ENCODE data around the gene TTLL8.

DNA sequence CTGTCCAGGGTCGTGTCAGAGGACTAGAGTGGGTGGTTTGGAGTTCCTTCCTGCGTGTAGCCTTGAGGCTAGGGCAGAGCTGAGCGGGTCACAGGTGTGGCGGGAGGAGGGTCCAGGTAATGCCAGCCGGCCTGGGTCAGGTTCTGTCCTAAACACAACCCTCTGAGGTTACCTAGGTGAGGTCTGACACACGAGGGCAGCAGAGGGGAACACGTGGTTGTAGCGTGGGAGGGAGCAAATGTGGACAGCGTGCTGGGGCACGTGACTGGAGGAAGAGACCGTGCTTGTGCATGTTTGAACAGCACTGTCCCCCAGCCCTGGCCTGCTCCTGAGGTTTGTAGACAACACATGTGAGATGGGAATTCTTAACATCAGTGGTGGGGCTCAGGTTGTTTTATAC is 44.8 kb upstream of the TTLL8 start:
- TF ChIP-seq POLR2AphosphoS5 (IDR thresholded peaks at IDR 0.05; ENCODE audit: borderline replicate concordance, low read depth, low read length) (no peak), EZH2 (IDR thresholded peaks at IDR 0.05) (no peak)
